KOPT-K1 (cell line): ENCODE measurements around the gene SNX2.

ENCODE experiments used
- H3K27ac ChIP-seq: fragments of 200-600 bp; sonication (generic); 2 replicates; pipeline ENCODE4 v1.5.1; 2016; ENCODE audit warnings: antibody characterized with exemption, mild to moderate bottlenecking, low read depth, low read length; ENCODE audit not compliant: poor library complexity, severe bottlenecking
- H3K36me3 ChIP-seq: fragments of 200-600 bp; sonication (generic); 2 replicates; pipeline ENCODE4 v1.5.1; 2017; ENCODE audit warnings: antibody characterized with exemption, mild to moderate bottlenecking, low read length, moderate library complexity; ENCODE audit not compliant: insufficient read depth
- H3K9me3 ChIP-seq: fragments of 200-600 bp; sonication (generic); 2 replicates; pipeline ENCODE4 v1.5.1; 2017; ENCODE audit warnings: antibody characterized with exemption, low read length, mild to moderate bottlenecking; ENCODE audit not compliant: insufficient read depth, poor library complexity, severe bottlenecking

The SNX2 gene

DNA sequence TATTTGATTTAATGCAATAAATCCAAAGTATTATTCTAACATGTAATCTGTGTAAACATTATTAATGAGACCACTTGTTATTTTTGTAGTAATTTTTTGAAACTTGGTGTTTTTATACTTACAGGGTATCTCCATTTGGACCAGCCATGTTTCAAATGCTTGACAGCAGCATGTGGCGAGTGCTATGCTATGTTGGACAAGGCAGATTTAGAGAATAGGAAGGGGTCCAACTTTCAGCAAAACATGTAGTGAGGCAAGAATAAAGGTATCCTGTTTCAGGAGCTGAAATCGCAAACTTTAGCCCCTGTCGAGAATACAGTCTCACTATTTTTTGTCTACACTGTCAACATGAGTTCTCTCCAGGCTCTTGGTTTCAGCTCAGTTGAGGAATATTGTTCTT lies 104.2 kb downstream of the SNX2 start:
- no peak overlapping the region for H3K27ac ChIP-seq
- H3K9me3 ChIP-seq, result no peaks in the 10 kb centered on the region
- H3K36me3 ChIP-seq, result no peaks in the 10 kb centered on the region
